ENCODE data around the gene EN2.
A peak's percentile ranks its signal among the peaks of the same experiment; 100 is the strongest.

The EN2 gene

DNA sequence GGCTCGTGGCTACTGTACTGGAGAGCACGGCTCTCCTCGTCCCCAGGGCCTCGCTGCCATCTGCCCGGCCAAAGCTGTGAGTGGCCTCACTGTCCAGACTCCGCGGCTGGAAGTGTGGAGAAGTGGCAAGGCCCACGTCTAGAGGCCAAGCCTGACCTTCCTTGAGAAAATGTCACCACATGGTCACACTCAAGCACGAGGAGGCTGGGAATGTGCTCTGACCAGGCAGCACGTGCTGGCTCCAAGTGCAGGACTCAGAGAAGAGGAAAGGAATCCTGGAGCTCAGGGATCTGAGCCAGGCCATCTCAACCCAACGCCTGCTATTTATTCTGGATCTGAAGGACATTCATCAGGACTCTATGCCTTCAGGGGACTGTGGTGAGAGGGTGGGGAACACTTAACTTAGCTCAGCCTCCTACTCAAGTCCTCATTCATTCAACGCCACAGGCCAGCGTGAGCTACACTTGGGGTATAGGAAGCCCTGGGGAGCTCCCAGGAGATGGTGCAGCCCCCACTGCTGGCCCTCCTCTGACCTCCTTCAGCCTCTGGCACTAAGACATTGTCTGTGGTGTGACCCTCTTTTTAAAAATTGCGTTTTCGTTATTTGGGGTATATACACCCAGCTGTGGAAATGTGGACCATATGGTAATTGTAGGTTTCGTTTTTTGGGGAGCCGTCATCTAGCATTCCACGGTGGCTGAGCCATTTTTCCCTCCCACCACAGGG is 29.0 kb downstream of the EN2 start:
- DNase-seq (ENCODE audit: low spot score) = no peak

DNA sequence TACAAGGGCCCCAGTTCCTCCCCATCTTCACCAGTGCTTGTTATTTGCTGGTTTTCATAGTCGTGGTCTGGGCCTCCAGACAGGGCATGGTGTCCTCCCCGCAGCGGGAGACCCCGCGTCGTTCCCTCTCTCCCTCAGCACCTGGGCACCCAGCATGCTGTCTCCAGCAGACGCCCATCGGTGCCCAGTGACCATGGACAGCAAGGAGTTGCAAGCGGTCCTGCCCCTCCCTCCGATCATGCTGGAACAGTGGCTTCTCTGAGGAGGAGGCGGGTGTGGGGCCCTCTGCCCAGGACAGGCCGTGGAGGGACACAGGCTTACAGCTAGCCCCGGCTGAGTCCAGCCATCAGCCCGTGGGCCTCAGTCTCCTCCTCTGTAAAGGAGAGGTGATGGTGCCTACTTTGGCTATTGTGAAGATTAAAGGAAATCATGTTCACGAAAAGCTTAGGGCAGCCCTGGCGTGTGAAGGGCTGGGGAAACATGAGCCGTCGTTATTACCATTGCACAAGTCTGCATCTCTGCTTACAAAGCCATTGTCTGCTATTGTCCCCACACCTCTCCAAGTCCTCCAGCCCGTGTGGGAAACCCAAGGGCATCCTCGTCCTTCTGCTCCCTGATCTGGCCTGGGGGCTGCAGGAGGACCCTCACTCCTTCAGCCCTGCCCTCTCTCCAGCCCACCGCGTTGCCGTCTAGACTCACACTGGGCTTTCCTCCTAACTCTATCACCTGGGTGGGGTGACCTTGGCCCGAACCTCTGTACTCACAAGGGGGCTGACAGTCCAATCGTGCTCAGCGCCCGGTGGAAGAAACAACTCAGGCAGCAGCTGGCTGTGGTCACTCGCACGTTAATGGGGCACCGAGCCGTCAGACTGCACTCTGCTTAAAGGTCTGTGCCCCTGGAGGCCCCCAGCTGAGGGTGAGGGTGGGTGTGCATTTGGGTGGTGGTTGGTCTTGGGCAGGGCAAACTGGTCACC is 29.9 kb downstream of the EN2 start:
- DNase-seq (ENCODE audit: low spot score) = no peak

DNA sequence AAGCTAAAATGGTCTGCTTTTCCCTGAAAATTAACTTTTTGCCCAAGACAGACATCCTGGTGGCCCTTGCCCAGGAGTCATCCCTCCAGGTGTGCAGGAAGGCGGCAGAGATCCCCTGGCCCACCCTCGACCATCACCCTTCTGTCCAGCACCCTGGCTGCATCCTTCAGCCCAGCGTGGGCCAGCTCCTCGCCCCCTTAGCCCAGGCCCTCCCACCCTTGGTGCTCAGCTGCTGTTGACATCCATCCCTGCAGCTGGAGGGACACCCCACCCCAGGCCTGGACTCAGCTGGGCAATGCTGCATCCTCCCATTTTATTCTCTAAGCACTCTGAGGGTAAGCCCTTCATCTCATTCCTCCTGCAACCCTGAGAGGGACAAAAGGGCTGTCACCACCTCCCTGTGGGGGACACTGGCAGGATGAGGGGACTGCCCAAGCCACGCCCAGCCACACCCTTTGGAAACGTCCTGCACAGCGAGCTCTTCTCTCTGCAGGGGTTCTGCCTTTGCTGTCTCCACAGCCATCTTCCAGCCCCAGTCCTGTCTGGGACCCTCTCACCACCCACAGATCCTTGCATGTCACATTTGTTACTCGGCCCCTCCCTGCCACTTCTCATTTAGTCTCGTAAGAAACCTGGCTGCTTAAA is 30.7 kb downstream of the EN2 start:
- no peak for DNase-seq (ENCODE audit: low spot score)

DNA sequence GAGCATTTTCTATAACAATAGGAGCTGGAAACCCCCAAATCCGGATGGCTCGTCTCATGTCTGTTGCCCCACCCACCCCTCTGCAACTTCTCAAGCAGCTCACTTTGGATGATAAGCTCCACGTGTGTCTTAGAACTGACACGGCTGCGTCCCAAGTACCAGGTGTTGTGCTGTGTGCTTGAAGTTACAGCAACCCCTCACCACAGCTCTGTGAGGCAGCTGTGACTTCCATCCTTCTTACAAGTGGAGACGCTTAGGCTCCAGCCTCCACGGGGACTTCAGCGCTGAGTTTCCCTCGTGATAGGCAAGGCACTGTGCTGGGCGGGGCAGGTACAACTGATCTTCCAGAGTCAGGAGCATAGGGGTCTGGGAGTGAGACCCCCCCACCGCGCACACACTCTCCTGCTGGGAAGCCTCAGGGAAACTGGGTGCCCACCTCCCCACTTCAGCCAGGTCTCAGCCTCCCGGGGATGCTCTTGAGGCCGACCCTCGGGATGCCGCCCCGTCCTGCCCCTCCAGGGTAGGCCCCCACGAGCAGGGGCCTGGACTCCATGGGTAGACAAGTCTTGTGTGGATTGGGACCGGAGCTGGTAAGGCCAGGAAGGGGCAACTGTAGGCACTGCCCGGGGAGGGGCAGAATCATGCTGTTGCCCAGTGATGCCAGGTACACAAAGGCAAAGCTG is 31.4 kb downstream of the EN2 start:
- DNase-seq (ENCODE audit: low spot score) = no peak

DNA sequence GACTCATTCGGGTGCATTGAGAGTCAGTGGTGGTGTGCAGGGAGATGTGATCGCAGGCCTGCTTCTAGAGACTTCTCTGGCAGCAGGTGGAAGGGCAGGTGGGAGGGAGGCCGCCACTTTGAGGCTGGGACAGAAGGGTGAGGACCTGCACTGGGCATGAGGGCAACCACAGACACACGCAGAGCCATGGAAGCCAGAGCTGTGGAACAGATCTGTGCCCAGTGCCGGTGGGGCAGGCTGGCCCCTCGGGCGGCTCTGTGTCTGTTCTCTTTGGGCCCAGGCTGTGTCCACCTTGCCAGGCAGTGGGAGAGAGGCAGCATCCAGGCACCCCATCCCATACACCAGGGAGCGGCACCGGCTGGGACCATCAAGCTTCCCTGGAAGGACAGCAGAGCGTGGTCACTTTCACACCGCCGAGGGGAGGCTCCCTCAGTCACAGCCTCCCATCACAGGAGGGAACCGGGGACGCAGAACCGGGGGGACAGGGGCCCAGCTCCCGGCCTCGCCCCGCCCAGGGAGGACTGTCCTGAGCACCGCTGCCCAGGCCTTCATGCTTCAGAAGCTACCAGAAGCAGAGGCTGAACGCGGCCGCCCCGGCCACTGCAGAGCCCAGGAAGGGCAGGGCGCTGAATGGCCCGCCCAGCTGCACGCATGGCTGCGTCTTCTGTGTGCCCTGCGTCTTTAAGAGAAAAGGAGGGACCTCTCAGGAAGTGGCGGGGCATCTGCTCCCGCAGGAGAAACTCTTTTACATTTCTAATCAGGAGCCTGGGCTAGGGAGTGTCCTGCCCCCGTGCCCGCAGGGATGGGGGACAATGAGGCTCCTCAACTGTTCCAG is 32.1 kb downstream of the EN2 start:
- DNase-seq (ENCODE audit: low spot score) = no peak

DNA sequence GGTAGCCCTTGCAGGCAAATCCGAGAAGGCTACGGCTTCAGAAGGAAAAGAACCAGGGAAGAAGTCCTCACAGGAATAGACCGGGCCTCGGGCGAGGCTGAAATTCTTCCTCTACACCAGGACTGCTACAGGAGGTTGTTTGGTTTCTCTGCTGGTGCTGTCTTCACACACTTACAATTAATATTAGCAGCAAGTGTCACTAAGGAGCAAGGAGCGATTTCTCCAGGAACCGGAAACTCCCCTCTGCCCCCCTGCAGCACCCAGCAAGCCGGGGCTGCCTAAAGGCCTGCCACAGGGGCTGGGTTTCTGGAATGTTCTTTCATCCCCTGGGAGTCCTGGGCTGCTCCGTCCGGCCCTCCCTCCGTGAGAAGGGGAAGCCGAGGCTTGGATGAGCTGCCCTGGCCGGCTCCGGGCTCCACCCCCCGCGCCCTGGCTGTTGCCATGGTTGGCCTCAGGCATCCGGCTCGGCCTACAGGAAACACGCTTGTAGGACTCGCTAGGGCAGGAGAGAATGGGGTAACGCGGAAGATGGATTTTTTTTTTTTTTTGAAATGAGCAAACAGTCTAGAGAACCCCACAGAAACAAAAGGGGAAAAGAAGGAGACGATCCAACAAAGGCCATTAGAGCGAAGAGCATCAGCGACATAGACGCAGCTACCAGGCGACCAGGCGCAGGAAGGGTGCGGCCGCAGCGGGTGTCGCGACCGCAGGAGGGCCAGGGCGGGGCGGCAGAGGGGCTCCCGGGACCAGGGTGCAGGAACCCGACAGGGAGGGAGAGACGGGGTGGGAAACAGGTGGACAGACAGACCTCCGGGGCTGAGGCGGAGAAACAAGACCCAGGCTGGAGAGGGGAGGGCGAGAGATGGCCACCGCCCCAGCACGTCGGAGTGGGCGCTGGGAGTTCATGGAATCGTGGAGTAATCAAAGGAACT is 33.0 kb downstream of the EN2 start:
- DNase-seq (ENCODE audit: low spot score) = peak; percentile 58

DNA sequence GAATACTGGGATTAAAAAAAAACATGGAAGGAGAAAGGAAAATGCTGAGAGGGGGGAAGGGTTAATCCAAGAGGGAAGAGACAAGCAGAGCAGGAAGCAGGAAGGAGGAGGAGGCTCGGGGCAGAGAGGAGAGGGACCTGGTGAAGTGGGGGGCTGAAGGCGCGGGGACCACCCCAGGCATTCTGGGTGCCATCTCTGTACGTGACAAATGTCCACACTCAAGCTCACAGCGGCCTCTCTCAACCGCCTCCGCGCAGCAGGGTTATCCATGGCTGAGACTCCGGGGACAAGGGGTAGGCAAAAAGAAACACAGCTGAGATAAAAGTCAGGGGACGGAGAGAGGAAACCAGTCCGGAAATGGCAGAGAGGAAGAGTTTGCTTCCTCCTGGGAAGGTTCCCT is 33.9 kb downstream of the EN2 start:
- DNase-seq (ENCODE audit: low spot score) = no peak

DNA sequence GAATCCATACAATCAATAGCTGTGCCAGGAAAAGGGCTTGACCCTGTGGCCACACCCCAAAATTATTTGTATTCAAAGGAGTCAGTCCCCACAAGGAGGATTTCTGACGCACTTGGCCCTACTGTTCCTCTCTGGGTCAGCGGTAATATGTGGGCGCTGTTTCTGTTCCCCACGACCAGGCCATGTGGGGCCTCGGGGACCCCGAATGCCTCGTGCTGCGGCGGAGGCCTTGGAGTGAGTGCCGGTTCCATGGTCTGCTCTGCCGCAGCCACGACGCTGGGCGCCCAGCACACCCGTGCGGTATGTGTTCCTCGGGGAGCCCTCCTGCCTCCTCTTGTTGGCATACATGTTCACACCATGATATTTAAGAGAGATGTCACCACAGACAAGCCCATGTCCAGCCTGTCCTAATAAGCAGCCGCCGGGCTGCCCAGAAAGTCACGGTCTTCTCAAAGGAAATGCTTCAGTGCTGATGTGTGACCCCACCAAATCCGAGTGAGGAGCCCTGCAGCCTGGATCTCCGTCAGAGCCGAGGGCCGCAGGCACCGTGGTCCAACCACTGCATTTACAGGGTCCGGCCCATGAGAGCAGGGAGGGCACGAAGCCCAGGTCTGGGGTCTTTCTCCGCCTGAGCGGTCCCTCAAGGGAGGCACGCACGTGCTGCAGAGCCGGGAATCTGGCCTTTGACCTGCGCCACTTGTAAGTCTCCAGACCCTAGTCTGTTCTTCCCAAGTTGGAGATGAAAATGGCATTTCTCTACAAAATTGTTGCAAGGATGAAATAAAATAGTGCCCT is 36.0 kb downstream of the EN2 start:
- no peak for DNase-seq (ENCODE audit: low spot score)

DNA sequence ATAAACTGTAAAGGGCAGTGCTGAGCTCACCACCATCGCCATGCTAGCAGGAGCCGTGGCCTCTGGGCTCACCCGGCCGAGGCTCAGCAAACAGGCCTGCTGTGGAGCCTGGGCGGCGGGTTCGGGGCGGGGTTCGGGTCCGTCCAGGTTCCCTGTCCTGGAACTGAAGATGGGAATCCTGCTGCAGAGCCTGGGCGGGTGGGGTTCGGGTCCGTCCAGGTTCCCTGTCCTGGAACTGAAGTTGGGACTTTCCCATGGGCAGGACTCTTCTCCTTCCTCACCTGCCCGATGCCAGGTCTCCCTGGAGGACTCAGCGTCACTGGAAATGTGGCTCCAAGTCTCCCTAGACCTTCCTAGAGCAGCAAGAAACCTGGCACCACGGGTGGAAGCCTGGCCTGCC is 36.6 kb downstream of the EN2 start:
- no peak for DNase-seq (ENCODE audit: low spot score)

DNA sequence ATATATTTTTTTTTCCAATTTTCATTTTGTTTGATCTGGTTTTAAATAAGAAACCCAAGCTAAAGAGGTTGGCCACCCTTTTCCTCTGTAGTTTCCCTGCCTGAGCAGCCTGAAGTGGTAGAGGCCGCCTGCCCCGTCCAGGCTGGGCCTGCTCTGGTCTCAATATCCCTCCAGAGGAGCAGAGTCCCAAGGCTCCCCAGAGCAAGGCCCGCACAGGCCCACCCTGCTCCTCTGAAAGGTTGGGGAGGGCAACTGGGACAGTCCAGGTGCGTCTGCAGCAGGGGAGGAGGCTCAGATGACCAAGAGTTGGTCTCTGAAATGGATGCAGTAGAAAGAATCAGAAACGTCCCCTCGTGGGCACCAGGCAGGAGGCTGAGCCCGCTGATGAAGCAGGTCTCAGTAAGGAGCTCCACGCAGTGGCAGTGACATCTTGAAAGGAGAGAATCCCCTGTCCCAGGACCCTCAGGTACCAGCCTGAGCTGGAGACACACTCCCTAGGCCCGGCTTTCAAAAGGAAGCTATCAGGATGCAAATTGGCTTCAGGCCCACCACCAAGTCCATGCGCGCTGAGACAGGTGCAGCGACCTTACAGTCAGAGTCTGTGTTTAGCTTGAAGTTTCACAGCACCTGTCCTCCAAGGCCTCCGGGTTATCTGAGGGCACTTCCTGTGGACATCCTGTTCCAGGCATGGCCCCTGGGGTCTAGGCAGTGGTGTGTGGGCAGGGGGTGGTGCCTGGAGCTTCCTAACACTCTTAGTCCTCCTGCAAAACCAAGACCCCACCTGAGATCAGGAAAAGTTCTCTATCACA is 37.7 kb downstream of the EN2 start:
- no peak for DNase-seq (ENCODE audit: low spot score)

DNA sequence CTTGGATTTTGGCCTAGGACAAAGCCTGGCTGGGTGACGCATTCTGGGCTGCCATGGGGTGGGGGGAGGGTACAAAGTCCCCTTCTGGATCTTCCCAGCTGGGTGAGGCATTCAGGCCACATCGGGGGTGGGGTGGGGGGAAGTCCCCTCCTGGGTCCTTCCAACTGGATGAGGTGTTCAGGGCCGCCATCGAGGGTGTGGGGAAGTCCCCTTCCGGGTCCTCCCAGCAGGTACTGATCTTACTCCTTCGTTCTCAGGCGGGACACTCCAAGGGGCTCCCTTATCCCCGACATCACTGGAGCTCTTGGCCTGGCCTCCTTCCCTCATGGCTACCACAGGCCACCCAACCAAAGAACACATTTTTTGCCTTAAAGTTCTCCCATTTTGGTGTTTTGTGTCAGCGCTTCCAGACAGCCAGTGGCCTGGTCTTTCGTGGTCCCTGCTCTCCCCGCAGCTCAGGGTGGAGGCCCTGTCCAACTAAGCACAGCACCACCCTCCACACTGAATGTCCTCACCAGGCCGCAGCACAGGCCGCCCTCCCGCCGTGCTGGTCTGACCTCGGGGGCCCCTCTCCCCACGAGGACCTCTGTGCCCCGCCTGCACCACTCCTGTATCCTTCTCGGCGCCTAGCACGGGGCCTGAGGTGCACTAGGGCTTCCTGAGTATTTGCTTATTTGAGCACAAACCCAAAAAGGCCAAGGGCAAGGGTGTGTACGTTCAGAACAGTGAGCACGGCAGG is 38.5 kb downstream of the EN2 start:
- no peak for DNase-seq (ENCODE audit: low spot score)

DNA sequence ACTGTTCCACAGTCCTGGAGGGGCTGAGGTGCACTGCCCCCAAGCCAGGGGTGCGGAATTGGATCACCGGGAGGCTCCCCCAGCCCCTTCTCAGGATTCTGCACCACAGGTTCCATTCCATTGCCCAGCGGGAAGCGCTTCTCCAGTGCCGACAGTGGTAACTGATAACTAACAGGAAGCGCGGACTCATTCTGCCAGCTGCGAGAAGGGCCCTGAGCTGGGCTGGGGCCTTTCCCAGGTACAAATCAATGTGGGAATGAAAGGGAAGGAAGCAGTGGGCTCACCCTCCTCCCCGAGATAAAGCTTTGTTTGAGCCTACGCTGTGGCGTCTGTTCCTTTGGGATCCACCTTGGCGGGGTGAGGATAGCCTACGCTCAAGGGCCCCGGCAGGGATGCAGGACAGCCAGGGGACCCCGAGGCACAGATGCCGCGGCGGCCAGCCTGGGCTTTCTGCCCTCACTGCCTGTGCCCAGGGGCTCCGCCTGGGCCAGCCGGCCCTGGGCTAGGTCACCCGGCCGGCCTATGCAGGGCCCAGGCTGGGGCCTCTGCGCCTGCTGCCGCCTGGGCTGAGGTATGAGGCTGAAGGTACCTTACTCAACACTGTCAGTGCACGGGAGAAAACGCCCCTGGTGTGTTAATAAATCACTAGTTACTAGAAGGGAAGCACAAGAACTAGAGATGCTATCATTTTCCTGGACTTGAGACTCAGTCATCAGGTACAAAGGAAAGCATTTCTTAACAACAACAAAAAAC is 39.4 kb downstream of the EN2 start:
- DNase-seq (ENCODE audit: low spot score) = no peak

DNA sequence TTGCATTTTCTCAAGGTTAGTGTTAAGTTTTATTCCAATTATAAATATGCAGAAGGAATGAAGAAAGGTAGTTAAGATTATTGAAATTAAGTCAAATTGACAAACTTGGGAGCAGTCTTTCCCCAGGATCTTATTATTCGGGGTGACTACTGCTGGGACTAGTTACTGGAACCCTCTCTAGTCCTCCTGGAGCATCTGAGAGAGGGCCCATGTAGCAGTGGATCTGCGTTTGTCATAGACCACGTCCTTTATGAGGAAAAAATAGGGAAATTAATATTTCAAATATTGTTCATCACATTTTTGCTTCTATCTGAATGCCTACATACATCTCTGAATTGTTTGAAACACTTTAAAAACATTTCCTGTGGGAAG is 47.5 kb downstream of the EN2 start:
- DNase-seq (ENCODE audit: low spot score) = no peak

DNA sequence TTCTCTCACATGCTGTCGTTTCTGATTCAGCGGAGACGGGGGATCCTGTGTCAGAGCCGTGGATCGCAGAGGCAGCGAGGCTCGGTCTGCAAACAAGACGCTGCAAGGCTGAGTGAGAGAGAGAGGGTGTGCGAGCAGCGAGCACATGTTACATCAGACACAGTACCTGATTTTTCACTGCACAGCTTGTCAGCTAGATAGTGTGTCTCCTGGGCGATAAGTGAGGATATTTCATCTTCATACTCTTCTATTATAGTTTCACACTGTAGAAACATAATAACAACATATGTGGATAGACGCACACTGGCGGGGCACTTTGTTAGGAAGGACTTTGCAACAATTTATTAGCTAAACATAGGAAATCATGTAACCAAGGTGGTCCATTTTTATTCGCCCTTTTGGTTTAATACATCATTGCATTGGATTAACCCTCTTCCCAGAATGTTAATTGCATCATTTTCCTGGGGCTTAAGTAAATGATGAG is 49.0 kb downstream of the EN2 start:
- DNase-seq (ENCODE audit: low spot score) = no peak

DNA sequence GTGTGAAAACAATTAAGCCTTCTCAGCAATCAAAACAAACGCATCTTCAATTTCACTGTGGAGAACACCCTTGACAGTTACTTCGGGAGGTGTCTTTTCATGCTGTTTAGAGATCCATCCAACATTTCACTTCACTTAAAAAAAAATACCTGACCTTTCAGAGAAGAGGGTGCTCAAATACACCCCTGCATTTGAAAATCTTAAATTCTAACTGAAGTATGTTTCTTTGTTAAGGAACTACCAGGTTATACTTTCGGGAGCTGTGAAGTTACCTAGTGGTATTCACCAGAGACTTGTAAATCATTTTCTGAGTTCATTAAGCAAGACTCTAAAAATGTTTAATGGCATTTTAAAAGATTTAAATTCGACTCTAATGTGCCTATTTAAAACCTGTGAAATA is 49.6 kb downstream of the EN2 start:
- DNase-seq (ENCODE audit: low spot score) = no peak

DNA sequence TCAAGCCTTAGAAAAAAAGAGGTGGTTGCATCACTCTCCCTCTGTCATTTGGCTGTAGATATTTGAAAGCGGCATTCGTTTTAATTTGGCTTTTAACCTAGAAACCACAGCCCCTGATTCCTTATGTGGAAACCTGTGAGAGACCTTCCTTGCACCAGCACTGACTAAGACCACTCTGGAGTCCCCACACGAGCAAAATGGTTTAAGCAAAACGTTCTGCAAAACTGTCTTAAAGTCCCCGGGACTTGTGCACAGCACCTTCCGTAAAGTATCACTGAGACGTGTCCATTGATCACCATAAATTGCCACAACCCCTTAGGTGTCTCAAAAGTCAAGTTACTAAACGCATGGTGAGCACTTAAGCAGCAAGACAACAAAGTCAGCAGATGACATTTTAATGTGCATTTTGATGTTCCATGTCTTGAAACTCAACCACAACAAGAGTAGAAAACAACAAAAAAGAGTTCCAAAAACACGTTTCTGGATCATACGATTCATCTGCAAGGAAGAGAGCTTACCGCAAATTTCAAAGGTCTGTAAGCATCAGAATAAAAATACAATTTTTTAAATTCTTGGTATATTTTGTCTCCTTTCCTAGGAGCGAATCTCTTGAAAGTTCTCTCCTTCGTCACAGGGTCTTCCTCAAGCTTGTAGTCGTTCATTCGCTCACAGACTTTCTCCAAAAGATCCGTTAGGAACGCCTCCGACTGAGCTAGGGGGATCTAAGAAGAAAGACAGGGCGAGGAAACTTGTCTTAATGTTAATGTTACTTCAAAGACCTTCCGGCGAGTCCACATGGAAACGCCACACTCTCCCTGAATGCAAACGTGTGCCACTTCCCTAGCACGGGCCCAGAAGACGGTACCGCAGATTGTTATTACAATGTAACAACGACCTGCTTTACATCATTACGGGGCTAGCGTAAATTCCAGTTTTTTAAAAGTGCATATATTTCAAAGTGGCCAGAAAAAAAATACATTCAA is 50.7 kb downstream of the EN2 start:
- no peak for DNase-seq (ENCODE audit: low spot score)

Measured in kidney capillary endothelial cell (primary cell).